Kidney glomerular epithelial cell (primary cell): ENCODE data around the gene MPZL1.
A peak's percentile ranks its signal among the peaks of the same experiment; 100 is the strongest.
"Not testable (repeated sequence)": the region's sequence is repeated elsewhere in the genome, so short reads cannot be mapped to it uniquely, and the experiment has no call there.

Source experiments
- DNase-seq: peaks from one replicate; lab custom pipeline; 2025; lab: John Stamatoyannopoulos, UW

The MPZL1 gene

DNA sequence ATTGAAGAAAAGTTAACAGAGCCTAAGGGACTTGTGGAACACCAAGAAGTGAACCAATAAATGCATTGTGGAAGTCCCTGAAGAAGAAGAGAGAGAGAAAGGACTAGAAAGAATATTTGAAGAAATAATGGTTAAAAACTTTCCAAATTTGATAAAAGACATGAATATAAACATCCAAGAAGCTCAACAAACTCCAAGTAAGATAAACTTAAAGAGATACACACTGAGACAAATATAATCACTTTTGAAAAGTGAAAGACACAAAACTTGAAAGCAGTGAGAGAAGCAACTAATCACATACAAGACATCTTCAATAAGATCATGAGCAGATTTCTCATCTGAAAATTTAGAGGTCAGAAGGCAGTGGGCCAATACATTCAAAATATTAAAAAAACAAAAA is 91.2 kb downstream of the MPZL1 start:
- no peak for DNase-seq

GRCh38 chr1:167815650-167816049 is 93.9 kb downstream of the MPZL1 start:
- no peak for DNase-seq

DNA sequence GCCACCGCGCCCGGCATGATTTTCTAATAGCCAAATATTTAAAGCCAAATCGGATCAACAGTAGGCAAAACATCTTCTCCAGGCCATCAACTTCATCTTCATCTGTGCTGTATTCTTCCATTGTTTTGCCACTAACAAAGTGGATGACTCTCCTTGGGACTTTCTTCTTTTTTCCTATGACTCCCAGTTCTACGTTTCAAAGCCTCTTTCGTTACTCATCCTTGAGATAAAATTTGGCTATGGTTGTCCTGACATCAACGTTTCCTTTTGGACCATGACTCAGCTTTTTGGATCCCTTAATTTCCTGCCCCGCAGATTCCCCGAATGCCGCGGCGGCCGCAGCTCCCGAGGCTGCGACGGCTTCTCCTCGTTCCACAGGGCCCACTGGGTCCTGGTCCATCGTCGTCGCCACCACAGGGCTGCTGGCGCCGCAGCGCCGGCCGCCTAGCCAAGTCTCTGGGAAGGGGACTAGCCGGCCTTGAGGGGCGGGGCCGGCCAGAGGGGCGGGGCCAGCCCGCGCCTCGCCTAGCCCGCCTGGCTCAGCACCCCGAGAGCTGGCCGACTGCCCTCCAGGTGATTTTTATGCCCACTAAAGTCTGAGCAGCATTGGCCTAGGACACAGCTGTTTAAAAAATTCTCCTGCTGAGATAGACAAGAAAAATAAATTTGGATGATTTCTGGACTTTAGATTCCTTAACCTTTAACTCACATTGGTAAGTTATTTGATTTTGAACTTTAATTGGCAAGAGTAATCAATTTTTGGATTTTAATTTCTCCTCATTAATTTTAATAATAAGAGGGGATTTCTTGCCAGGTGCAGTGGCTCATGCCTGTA is 98.3 kb downstream of the MPZL1 start:
- DNase-seq = peak; percentile 71

DNA sequence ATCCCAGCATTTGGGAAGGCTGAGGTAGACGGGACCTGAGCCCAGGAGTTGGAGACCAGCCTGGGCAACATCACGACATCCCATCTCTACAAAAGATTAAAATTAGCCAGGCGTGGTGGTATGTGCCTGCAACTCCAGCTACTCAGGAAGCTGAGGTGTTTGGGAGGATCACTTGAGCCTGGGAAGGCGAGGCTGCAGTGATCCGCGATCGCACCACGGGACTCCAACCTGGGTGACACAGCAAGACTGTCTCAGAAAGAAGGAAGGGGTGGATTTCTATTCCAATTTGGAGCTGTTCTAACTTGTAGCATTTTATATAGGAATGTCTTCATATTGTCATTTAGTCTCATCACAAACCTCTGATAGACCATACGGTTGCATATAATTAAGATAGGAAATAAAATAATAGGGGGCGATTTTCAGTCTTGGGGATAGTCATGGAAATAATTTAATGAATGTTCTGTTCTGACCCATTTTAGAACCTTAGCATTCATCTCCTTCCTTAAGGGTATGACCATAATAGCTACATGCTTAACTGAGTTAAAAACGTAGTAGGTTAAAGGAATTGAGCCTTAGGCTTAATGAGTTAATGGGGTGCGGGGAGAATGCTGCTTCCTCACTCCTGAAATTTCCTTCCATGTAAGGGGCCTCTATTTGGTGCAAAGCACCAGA is 99.0 kb downstream of the MPZL1 start:
- DNase-seq = no peak

- no peak for DNase-seq
Measured at GRCh38 chr1:167821356-167821685, 99.5 kb downstream of the MPZL1 start.

DNA sequence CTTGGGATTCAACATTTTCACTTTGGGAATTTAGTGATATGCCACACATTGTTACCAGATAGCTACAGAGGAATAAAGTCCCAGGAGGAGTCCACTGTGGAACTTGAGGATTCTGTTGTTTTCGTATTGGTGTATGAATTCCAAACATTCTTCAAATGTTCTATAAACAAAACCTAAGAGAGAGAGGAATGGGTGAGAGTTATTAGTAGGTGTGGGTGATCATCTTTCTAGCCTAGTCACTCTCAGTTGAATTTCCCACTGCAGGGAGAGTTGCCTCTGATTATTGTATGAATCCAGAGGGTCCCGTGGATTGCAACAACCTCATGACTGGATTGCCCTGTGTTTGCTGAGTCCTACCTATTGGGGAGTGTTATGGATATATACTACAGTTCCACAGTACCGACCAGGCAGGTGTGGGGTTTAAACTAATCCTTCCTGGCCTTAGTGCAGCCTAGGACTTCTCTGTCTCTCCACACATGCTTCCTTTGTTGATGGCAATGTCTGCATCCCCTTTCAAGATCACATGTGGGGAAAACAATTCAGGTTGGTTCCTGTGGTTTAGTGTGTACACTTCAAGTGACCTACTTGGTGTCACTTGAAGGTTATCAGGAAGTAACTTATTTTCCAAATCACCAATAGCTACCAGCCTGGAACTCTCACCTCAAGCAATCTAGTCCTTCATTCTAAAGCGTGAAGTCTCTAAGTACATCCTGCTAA is 100.3 kb downstream of the MPZL1 start:
- DNase-seq = peak; percentile 57

GRCh38 chr1:167824163-167824794 is 102.5 kb downstream of the MPZL1 start:
- no peak for DNase-seq

- no peak for DNase-seq
Measured at GRCh38 chr1:167825419-167826079, 103.8 kb downstream of the MPZL1 start.

DNA sequence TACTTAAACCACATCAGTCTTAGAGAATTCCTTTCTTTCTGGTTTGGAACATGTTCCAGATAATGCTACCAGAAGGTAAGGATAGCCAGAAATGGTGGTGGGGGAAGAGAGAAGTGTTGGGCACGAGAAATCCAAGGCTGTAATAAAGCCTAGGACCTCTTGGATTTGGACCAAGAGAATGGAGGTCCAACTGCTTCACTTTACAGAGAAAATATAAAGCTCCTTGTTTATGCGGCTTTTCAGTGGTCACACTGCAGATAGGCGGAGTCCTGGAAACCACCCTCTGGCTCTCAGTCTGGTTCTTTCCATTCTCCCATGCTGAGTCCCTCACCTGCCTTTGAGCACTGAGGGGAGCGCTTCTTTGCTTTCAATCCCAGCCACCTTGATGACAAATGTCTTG is 104.3 kb downstream of the MPZL1 start:
- no peak for DNase-seq

- DNase-seq = no peak
Measured at GRCh38 chr1:167829868-167830267, 108.1 kb downstream of the MPZL1 start.

DNA sequence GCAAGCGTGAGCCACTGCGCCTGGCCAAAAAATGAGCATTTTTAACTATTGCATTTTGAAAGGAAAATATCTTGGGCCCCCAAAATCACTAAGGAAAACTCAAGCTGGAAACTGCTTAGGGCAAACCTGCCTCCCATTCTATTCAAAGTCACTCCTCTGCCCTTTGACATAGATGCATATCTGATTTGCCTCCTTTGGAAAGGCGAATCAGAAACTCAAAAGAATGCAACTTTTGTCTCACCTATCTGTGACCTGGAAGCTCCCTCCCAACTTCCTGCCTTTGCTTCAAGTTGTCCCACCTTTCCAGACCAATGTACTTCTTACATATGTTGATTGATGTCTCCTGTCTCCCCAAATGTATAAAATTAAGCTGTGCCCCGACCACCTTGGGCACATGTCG is 108.9 kb downstream of the MPZL1 start:
- not testable (repeated sequence) for DNase-seq

GRCh38 chr1:167832693-167833092 is 110.9 kb downstream of the MPZL1 start:
- no peak for DNase-seq

DNA sequence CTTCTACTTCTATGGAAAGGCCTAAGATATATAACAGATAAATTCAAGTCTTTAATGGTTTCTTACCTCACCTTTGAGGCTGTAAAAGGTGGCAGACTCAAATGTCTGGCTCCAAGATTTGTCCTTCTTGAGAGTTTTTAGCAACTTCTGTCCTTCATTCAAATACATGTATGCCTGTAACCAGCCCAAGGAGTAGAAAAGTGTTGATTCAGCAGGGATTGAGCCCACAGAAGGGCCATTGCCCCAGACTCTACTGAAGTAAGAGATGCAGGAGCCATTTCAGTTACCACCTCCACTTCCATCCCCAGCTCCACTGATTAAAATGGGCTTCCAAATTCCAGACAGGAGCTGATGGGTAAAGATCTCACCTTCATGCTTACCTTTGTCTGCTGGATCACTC is 112.1 kb downstream of the MPZL1 start:
- DNase-seq = no peak

DNA sequence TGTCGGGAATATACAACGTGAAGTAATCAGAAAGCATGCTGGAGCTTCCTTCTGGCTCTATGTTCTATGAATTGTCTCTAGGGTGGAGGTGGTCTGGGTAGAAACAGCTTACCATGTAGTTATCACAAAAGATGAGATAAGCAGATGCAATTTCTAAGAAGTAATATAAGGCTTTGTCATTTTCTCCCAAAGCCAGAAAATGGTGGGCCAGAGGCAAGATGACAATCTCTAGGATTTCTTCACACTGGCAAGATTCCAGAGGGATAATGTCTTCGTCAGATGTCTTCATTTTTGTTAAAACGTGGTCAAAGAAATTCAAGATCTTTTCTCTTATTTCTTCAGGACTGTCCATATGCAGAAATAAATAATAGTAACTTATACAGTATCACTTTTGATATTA is 114.4 kb downstream of the MPZL1 start:
- DNase-seq = no peak

DNA sequence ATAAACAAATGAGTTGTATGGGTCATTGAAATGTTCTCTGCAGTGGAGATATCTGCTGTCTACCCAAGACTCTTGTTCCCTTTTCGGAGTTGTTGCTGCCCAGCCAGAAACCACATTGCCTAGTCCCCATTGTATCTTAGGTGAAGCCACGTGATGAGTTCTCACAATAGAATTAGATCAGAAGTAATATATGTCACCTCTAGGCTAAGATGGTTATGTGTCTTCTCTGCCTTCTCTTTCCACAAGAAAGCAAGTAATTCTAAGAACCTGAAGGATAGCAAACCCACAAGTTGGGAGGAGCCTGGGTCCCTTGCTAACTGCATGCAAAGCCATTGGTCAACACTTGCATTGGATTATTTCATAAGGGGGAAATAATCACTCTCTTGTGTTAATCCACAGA is 115.5 kb downstream of the MPZL1 start:
- no peak for DNase-seq

GRCh38 chr1:167839009-167839408 is 117.2 kb downstream of the MPZL1 start:
- DNase-seq = no peak
